Measurements from ENCODE around the gene GNAO1.

GNAO1 gene

GRCh38 chr16:56241596-56241995 is 50.3 kb downstream of the GNAO1 start:
- TF ChIP-seq ZFP30 (CRISPR knock-in tag; IDR thresholded peaks at IDR 0.05) (no peak), PATZ1 (CRISPR knock-in tag; IDR thresholded peaks at IDR 0.05; ENCODE audit: borderline replicate concordance) (no peak), ZNF8 (CRISPR knock-in tag; IDR thresholded peaks at IDR 0.05) (no peak), POU6F1 (CRISPR knock-in tag; IDR thresholded peaks at IDR 0.05; ENCODE audit: borderline replicate concordance, low read depth) (no peak)
- no peak for ATAC-seq

- ATAC-seq = no peak
- TF ChIP-seq ZNF565 (CRISPR knock-in tag; conservative IDR thresholded peaks at IDR 0.05; ENCODE audit: low read depth) = no peak
- no peak for TF ChIP-seq PATZ1 (CRISPR knock-in tag; IDR thresholded peaks at IDR 0.05; ENCODE audit: borderline replicate concordance)
- TF ChIP-seq POU6F1 (CRISPR knock-in tag; IDR thresholded peaks at IDR 0.05; ENCODE audit: borderline replicate concordance, low read depth) = no peak
- TF ChIP-seq ZFP30 (CRISPR knock-in tag; IDR thresholded peaks at IDR 0.05) = no peak
- no peak for TF ChIP-seq BACH2 (CRISPR knock-in tag; IDR thresholded peaks at IDR 0.05; ENCODE audit: borderline replicate concordance)
- TF ChIP-seq CSDC2 (CRISPR knock-in tag; IDR thresholded peaks at IDR 0.05) = no peak
- no peak for TF ChIP-seq ARNTL (CRISPR knock-in tag; IDR thresholded peaks at IDR 0.05; ENCODE audit: borderline replicate concordance, low read depth)
- TF ChIP-seq SNAI2 (CRISPR knock-in tag; IDR thresholded peaks at IDR 0.05) = no peak
- no peak for TF ChIP-seq TOX (CRISPR knock-in tag; IDR thresholded peaks at IDR 0.05; ENCODE audit: borderline replicate concordance)
- TF ChIP-seq ESRRG (CRISPR knock-in tag; IDR thresholded peaks at IDR 0.05) = no peak
- no peak for TF ChIP-seq ISL1 (CRISPR knock-in tag; IDR thresholded peaks at IDR 0.05)
- no peak for TF ChIP-seq CREB5 (CRISPR knock-in tag; IDR thresholded peaks at IDR 0.05; ENCODE audit: low read depth)
Observed at GRCh38 chr16:56242740-56243139, 51.5 kb downstream of the GNAO1 start.

GRCh38 chr16:56244612-56245011 is 53.3 kb downstream of the GNAO1 start:
- TF ChIP-seq ZNF70 (CRISPR knock-in tag; IDR thresholded peaks at IDR 0.05) (no peak), TOX (CRISPR knock-in tag; IDR thresholded peaks at IDR 0.05; ENCODE audit: borderline replicate concordance) (no peak), ZNF565 (CRISPR knock-in tag; conservative IDR thresholded peaks at IDR 0.05; ENCODE audit: low read depth) (no peak), ZFP3 (CRISPR knock-in tag; IDR thresholded peaks at IDR 0.05) (no peak), OSR1 (CRISPR knock-in tag; IDR thresholded peaks at IDR 0.05) (no peak), GLIS3 (CRISPR knock-in tag; IDR thresholded peaks at IDR 0.05) (no peak), SNAI2 (CRISPR knock-in tag; IDR thresholded peaks at IDR 0.05) (no peak), CSDC2 (CRISPR knock-in tag; IDR thresholded peaks at IDR 0.05) (no peak), PATZ1 (CRISPR knock-in tag; IDR thresholded peaks at IDR 0.05; ENCODE audit: borderline replicate concordance) (no peak), RARB (CRISPR knock-in tag; IDR thresholded peaks at IDR 0.05) (no peak), ESRRG (CRISPR knock-in tag; IDR thresholded peaks at IDR 0.05) (no peak), POU6F1 (CRISPR knock-in tag; IDR thresholded peaks at IDR 0.05; ENCODE audit: borderline replicate concordance, low read depth) (no peak), ZFP30 (CRISPR knock-in tag; IDR thresholded peaks at IDR 0.05) (no peak), ZNF8 (CRISPR knock-in tag; IDR thresholded peaks at IDR 0.05) (no peak), PPARA (CRISPR knock-in tag; IDR thresholded peaks at IDR 0.05; ENCODE audit: borderline replicate concordance) (no peak), CREB5 (CRISPR knock-in tag; IDR thresholded peaks at IDR 0.05; ENCODE audit: low read depth) (no peak), ISL1 (CRISPR knock-in tag; IDR thresholded peaks at IDR 0.05) (no peak), ZC3H10 (CRISPR knock-in tag; IDR thresholded peaks at IDR 0.05) (no peak)

More at GRCh38 chr16:56244612-56245011, 53.3 kb downstream of the GNAO1 start:
- ATAC-seq = no peak
